Common myeloid progenitor, CD34-positive (primary cell): ENCODE results near the gene SLC9A8.
"Not testable (repeated sequence)": the region's sequence is repeated elsewhere in the genome, so short reads cannot be mapped to it uniquely, and the experiment has no call there.

Source experiments
- CTCF ChIA-PET: fragments of 350-600 bp; sonication (Branson Sonifier 250); formaldehyde crosslinking; loops from one replicate; lab custom pipeline; 2021; ENCODE audit warnings: antibody characterized with exemption; lab: Charles Lee
- POLR2A ChIA-PET: fragments of 350-600 bp; sonication (Branson Sonifier 250); formaldehyde crosslinking; loops from one replicate; lab custom pipeline; 2021; ENCODE audit warnings: antibody characterized with exemption; lab: Charles Lee
- DNase-seq, 3 donors: peaks; one replicate each; pipeline versions ENCODE4 v3.0.0 to v3.0.0-alpha.2; 2013
- H3K27ac ChIP-seq, 2 experiments: 1 replicate in 1 of 2; 2 replicates in 1 of 2; pipeline ENCODE4 v1.7.0; 2013; ENCODE audit warnings: inconsistent platforms in 2 of 2, low read length in 2 of 2, mild to moderate bottlenecking in 2 of 2, low read depth in 1 of 2, moderate library complexity in 1 of 2; ENCODE audit not compliant: severe bottlenecking in 2 of 2, insufficient read depth in 1 of 2, poor library complexity in 1 of 2
- H3K27me3 ChIP-seq, 5 experiments: replicated peaks in 2 of 5; 1 replicate in 3 of 5; 2 replicates in 2 of 5; pipeline versions ENCODE4 v1.6.1 to v1.7.0; 2013; ENCODE audit warnings: low read length in 4 of 5, mild to moderate bottlenecking in 2 of 5, moderate library complexity in 2 of 5, inconsistent platforms in 1 of 5; ENCODE audit not compliant: insufficient read depth in 5 of 5, control insufficient read depth in 4 of 5
- H3K36me3 ChIP-seq, 4 experiments: 1 replicate in 2 of 4; 2 replicates in 2 of 4; pipeline versions ENCODE4 v1.6.1 to v1.7.0; 2013; ENCODE audit warnings: low read length in 3 of 4, control low read depth in 1 of 4, mild to moderate bottlenecking in 1 of 4; ENCODE audit not compliant: control insufficient read depth in 4 of 4, insufficient read depth in 4 of 4
- H3K4me1 ChIP-seq, 4 experiments: 1 replicate in 3 of 4; 2 replicates in 1 of 4; pipeline versions ENCODE4 v1.6.1 to v1.7.1; 2013; ENCODE audit warnings: low read length in 3 of 4, mild to moderate bottlenecking in 3 of 4, control low read depth in 1 of 4, inconsistent platforms in 1 of 4, moderate library complexity in 1 of 4; ENCODE audit not compliant: control insufficient read depth in 4 of 4, insufficient read depth in 4 of 4; ENCODE audit errors: control extremely low read depth in 1 of 4
- H3K4me3 ChIP-seq, 7 experiments: 1 replicate in 4 of 7; 2 replicates in 3 of 7; pipeline versions ENCODE4 v1.5.1 to v1.7.0; 2013; ENCODE audit warnings: mild to moderate bottlenecking in 7 of 7, low read length in 6 of 7, moderate library complexity in 6 of 7, inconsistent platforms in 2 of 7, low read depth in 2 of 7, control low read depth in 1 of 7; ENCODE audit not compliant: insufficient read depth in 4 of 7, control insufficient read depth in 1 of 7; ENCODE audit errors: extremely low read depth in 1 of 7
- H3K9me3 ChIP-seq, 5 experiments: 1 replicate in 4 of 5; 2 replicates in 1 of 5; pipeline versions ENCODE4 v1.6.1 to v1.7.1; 2013; ENCODE audit warnings: low read length in 4 of 5, mild to moderate bottlenecking in 2 of 5, inconsistent platforms in 1 of 5, low read depth in 1 of 5, moderate library complexity in 1 of 5; ENCODE audit not compliant: control insufficient read depth in 4 of 5, insufficient read depth in 2 of 5; ENCODE audit errors: control extremely low read depth in 1 of 5
- WGBS: methylation state at CpG from one replicate; pipeline ENCODE4 v1.1.5; 2013; ENCODE audit not compliant: insufficient coverage; 5-methylcytosine and 5-hydroxymethylcytosine counted together

Gene SLC9A8

DNA sequence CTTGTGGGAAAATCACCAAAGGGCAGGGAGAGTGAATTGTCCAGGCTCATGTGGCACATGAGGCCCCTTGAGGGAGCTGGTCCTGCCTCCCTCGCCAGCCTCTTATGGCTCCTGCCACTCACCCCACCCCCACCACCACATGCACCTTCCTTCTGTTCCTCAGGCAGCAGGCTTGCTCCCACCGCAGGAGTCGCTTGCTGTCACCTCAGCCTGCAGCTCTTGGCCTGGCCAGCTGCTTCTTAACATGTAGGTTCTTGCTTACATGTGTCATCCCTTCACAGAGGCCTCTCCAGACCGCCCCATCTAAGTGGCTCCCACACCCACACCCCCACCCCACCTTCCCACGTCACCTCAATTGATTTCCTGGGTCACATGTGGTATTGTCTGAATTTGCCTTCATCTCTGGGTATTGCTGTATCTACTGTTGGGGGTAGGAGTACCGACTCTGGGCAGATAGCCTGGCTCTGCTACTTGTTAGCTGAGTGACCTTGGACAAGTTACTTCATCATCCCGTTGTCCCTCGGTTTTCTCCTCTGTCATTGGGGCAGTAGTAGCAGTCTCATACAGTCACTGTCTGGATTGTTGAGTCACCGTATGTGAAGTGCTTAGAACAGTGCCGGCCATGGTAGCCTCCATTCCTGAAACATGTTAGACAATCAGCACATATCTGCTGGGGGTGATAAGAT is 41.7 kb downstream of the SLC9A8 start:
- WGBS: 94% methylated on average over 6 of the region's 10 CpGs

DNA sequence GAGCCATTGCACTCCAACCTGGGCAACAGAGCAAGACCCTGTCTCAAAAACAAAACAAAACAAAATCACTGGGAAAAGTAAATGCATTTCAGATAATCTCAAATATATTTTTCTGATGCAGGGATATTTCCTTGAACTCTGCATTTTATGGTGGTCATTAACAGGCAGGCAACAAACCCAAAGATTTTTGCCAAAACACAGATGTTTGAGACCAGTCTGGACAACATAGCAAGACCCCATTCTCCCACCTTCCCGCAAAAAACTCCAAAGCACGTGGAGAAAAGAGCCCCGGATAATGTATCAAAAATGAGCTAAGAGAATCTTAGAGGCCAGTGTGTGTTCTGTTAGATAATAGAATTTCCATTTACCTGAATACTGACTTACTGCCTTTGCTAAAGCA is 44.3 kb downstream of the SLC9A8 start:
- peaks cover 3 to 47% (median 34%) of the 10 kb centered on the region in 4 experiments for H3K36me3 ChIP-seq
- H3K4me3 ChIP-seq: no peak overlapping the region
- H3K27ac ChIP-seq: no peak overlapping the region
- CTCF ChIA-PET: interaction anchor here (0.6 to 1.6 kb wide), 3 partner anchors 9 to 214 kb away, joined by 4 to 5 read pairs (median 5); no protein-coding TSS in a partner anchor
- no peaks in the 10 kb centered on the region for H3K4me1 ChIP-seq
- H3K9me3 ChIP-seq: no peaks in the 10 kb centered on the region
- no CpG with 5 or more reads among the region's 3 CpGs for WGBS
- DNase-seq: no peak
- POLR2A ChIA-PET: no interaction called here
- no peaks in the 10 kb centered on the region for H3K27me3 ChIP-seq

More for the DNA sequence above, 41.7 kb downstream of the SLC9A8 start:
- Histone ChIP-seq H3K27ac (no peak overlapping the region), H3K9me3 (no peaks in the 10 kb centered on the region), H3K27me3 (no peaks in the 10 kb centered on the region), H3K4me1 (no peaks in the 10 kb centered on the region), H3K36me3 (peaks cover 7 to 64% (median 44%) of the 10 kb centered on the region in 4 experiments), H3K4me3 (no peak overlapping the region)
- ChIA-PET CTCF (interaction anchor here (0.6 kb wide), 1 partner anchor 544 kb away, joined by 3 read pairs; no protein-coding TSS in a partner anchor), POLR2A (no interaction called here)
- no peak for DNase-seq

DNA sequence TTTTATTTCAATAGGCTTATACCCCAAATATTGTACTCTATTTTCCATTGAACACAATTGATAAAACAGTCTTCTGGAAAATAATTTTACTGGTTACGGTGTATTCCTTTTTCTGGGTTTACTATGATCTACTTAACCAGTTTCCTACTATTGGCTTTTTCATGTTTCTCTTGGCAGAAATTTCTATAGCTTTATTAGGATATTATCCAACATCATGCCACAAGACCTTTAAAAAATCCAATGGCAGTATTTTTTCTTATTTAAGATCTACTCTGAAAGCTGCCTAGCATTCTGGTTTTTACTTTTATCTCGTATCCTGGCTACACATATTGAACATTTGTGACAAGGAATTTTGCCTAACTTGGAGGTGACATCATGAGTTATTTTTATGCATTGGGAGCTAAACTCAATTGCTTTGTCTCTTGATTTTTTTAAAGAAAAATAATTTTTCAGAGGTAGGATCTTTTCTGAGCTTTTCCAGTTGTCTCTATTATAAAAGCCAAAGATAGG is 45.5 kb downstream of the SLC9A8 start:
- H3K36me3 ChIP-seq: peaks cover 3 to 44% (median 29%) of the 10 kb centered on the region in 4 experiments
- no peak overlapping the region for H3K27ac ChIP-seq
- no peaks in the 10 kb centered on the region for H3K27me3 ChIP-seq
- H3K4me1 ChIP-seq: peaks cover 0 to 1% (median 0%) of the 10 kb centered on the region in 4 experiments
- ChIA-PET CTCF (interaction anchor here (1.0 to 1.7 kb wide), 2 partner anchors 12 to 249 kb away, joined by 3 to 4 read pairs; no protein-coding TSS in a partner anchor), POLR2A (interaction anchor here (0.6 kb wide), 1 partner anchor 56 kb away, joined by 3 read pairs; no protein-coding TSS in a partner anchor)
- no peak for DNase-seq
- H3K4me3 ChIP-seq: no peak overlapping the region
- WGBS: 100% methylated on average over 1 of the region's 2 CpGs
- H3K9me3 ChIP-seq: no peaks in the 10 kb centered on the region

DNA sequence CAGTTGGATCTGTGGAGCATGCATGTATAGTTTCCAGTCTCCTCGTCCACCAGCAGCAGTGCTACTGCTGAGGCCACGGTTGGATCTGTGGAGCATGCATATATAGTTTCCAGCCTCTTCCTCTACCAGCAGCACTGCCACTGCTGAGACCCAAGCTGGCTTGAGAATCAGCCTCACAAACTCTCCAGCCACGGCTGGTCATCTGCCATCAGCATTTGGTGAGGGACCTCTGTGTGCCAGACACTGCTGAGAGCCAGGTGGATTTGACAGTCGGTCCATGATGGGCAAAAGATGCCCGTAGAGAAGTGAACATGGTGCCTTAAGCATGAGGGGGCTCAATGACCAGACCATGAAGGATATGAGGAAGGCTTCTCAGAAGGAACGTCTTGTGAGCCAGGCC is 46.4 kb downstream of the SLC9A8 start:
- Histone ChIP-seq H3K27ac (no peak overlapping the region), H3K4me3 (no peak overlapping the region), H3K27me3 (no peaks in the 10 kb centered on the region), H3K9me3 (no peaks in the 10 kb centered on the region), H3K4me1 (peaks cover 0 to 1% (median 0%) of the 10 kb centered on the region in 4 experiments), H3K36me3 (peaks cover 3 to 42% (median 24%) of the 10 kb centered on the region in 4 experiments)
- ChIA-PET CTCF (interaction anchor here (1.0 to 1.7 kb wide), 5 partner anchors 10 to 324 kb away, joined by 3 to 6 read pairs (median 4); no protein-coding TSS in a partner anchor), POLR2A (no interaction called here)
- 90% methylated on average over 5 of the region's 6 CpGs for WGBS
- DNase-seq: no peak

DNA sequence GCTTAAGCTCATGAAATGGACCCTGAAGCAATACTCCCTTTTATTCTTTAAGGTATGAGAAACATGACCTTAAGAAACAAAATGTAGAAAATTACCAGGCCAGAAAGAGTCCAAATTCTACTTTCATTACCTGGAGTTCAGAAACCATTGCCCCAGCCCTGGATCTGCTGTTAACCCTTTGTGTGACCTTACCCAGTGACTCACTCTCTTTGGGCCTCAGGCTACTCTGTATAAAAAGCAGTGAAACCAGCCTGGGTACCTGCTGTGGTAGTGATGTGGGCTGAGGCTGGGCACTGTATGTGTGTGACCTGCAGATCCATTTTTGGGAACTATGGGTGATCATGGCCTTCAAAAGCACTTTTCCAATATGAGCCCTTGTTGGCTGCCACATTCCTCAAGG is 47.2 kb downstream of the SLC9A8 start:
- Histone ChIP-seq H3K4me3 (no peak overlapping the region), H3K27ac (no peak overlapping the region), H3K27me3 (no peaks in the 10 kb centered on the region), H3K9me3 (no peaks in the 10 kb centered on the region), H3K4me1 (peaks cover 0 to 1% (median 0%) of the 10 kb centered on the region in 4 experiments), H3K36me3 (peaks cover 5 to 45% (median 26%) of the 10 kb centered on the region in 4 experiments)
- DNase-seq: no peak
- CTCF ChIA-PET: interaction anchor here (0.7 to 1.6 kb wide), 4 partner anchors 11 to 325 kb away, joined by 3 to 6 read pairs (median 4); no protein-coding TSS in a partner anchor
- POLR2A ChIA-PET: no interaction called here

DNA sequence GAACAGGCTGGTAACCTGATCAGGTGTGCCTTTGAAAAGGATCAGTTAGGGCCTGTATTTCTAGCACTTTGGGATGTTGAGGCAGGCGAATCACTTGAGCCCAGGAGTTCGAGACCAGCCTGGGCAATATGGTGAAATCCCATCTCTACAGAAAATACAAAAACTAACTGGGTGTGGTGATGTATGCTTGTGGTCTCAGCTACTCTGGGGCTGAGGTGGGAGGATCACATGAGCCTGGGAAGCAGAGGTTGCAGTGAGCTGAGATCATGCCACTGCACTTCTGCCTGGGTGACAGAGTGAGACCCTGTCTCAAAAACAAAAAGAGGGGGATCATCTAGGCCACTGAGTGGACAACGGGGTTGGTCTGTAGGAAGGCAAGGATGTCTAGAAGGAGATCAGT is 48.6 kb downstream of the SLC9A8 start:
- 100% methylated on average over 1 of the region's 3 CpGs for WGBS
- CTCF ChIA-PET: interaction anchor here (1.3 to 1.4 kb wide), 2 partner anchors 14 to 249 kb away, joined by 3 read pairs; no protein-coding TSS in a partner anchor

More for the DNA sequence above, 48.6 kb downstream of the SLC9A8 start:
- H3K4me1 ChIP-seq, H3K27me3 ChIP-seq, DNase-seq, H3K9me3 ChIP-seq, H3K27ac ChIP-seq, H3K4me3 ChIP-seq: not testable (repeated sequence)
- H3K36me3 ChIP-seq: peaks cover 7 to 43% (median 29%) of the 10 kb centered on the region in 4 experiments
- POLR2A ChIA-PET: interaction anchor here (0.5 to 1.2 kb wide), 2 partner anchors 30 to 45 kb away, joined by 3 to 5 read pairs; no protein-coding TSS in a partner anchor
